Measurements from ENCODE around the gene SDCCAG8. TPM values are rescaled to one million over a fixed set of nuclear protein-coding genes. Genes with fewer than 3 reads are reported as not detected.

Gene SDCCAG8
- total RNA-seq, 1 donor from 2014 or later, result 97.1 TPM

- DNase-seq (ENCODE audit: low spot score in 2 of 2), result no peak
- TF ChIP-seq, protein P1, sequence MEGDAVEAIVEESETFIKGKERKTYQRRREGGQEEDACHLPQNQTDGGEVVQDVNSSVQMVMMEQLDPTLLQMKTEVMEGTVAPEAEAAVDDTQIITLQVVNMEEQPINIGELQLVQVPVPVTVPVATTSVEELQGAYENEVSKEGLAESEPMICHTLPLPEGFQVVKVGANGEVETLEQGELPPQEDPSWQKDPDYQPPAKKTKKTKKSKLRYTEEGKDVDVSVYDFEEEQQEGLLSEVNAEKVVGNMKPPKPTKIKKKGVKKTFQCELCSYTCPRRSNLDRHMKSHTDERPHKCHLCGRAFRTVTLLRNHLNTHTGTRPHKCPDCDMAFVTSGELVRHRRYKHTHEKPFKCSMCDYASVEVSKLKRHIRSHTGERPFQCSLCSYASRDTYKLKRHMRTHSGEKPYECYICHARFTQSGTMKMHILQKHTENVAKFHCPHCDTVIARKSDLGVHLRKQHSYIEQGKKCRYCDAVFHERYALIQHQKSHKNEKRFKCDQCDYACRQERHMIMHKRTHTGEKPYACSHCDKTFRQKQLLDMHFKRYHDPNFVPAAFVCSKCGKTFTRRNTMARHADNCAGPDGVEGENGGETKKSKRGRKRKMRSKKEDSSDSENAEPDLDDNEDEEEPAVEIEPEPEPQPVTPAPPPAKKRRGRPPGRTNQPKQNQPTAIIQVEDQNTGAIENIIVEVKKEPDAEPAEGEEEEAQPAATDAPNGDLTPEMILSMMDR (IDR thresholded peaks at IDR 0.05), result no peak
- no peak overlapping the region for H3K4me3 ChIP-seq
- no peaks in the 10 kb centered on the region for H3K4me1 ChIP-seq
- H3K36me3 ChIP-seq, result peaks cover 6 to 15% of the 10 kb centered on the region in 2 donors
- no peak overlapping the region for H3K27ac ChIP-seq
- no peaks in the 10 kb centered on the region for H3K27me3 ChIP-seq
- no peaks in the 10 kb centered on the region for H3K9me3 ChIP-seq
- intact Hi-C loops (cut with DNase I), result no loop called here
Measured at GRCh38 chr1:243542739-243543415, 287.0 kb downstream of the SDCCAG8 start.

DNA sequence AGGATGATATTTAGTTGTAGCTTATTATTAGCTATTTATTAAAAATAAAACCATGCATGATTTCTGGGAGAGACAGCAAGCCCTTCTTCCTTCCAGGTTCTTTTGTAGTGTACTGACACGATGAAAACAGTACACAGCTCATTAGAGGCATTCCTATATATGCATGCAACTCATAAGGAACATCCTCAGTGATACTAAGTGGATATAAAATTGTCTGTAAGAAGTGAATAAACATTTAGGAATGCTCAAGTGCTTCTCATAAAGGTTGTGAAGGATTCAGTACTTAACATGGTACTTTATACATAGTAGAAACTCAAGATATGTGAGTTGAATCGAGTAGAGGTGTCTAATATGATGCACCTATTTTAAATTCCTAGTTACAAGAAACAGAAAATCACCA, 287.7 kb downstream of the SDCCAG8 start:
- H3K36me3 ChIP-seq, result peaks cover 6 to 15% of the 10 kb centered on the region in 2 donors
- no peak overlapping the region for H3K27ac ChIP-seq
- intact Hi-C loops (cut with DNase I), result no loop called here
- no peaks in the 10 kb centered on the region for H3K4me1 ChIP-seq
- TF ChIP-seq, protein P1 (IDR thresholded peaks at IDR 0.05), result no peak
- no peaks in the 10 kb centered on the region for H3K9me3 ChIP-seq
- DNase-seq (ENCODE audit: low spot score in 2 of 2), result no peak
- H3K4me3 ChIP-seq, result no peak overlapping the region
- no peaks in the 10 kb centered on the region for H3K27me3 ChIP-seq

DNA sequence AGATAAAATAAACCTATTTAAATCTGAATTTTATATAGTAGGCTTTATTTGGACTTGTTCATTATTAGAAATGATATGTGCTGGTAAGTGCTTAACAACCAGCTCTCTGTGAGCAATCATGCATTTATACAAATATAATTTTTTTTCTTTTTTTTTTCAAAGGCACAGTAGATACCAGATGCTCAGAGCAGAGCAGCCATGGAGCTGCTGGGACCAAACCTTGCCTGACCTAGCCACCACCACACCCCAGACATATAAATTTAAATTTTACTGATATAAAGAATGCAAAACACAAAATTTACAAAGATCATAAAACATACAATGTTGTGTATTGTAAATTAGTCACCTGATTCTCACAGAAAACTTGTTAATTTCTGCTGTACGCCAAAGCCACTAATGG, 290.6 kb downstream of the SDCCAG8 start:
- no peak overlapping the region for H3K4me3 ChIP-seq
- H3K27ac ChIP-seq, result no peak overlapping the region
- intact Hi-C loops (cut with DNase I), result no loop called here
- peaks cover 8 to 15% of the 10 kb centered on the region in 2 donors for H3K36me3 ChIP-seq
- no peaks in the 10 kb centered on the region for H3K4me1 ChIP-seq
- TF ChIP-seq, protein P1 (IDR thresholded peaks at IDR 0.05), result no peak
- DNase-seq (ENCODE audit: low spot score in 2 of 2), result no peak
- H3K9me3 ChIP-seq, result no peaks in the 10 kb centered on the region
- H3K27me3 ChIP-seq, result no peaks in the 10 kb centered on the region

DNA sequence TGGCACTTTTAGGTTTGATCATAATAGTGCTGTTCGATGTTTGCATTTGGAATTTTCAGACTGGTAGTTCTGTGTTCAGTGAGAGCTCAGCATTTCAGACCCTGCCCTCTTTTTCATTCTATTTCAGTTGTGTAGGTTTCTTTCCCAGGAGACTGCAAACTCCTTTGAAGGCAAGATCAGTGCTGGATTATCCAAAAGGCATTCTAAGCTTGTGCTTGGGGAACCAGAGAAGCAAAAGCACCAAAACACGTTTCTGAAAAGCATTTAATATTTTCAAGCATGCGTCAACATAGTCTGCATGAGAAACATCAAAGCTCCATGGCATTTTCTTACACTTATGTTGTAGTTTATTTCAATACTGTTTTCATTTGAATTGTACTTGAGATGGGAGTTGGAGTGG, 292.1 kb downstream of the SDCCAG8 start:
- peaks cover 8 to 15% of the 10 kb centered on the region in 2 donors for H3K36me3 ChIP-seq
- H3K4me1 ChIP-seq, result no peaks in the 10 kb centered on the region
- intact Hi-C loops (cut with DNase I), result no loop called here
- no peaks in the 10 kb centered on the region for H3K27me3 ChIP-seq
- TF ChIP-seq, protein P1 (IDR thresholded peaks at IDR 0.05), result no peak
- no peak for DNase-seq (ENCODE audit: low spot score in 2 of 2)
- H3K9me3 ChIP-seq, result no peaks in the 10 kb centered on the region
- H3K27ac ChIP-seq, result no peak overlapping the region
- H3K4me3 ChIP-seq, result no peak overlapping the region

GRCh38 chr1:243548516-243548915, 292.7 kb downstream of the SDCCAG8 start:
- H3K4me3 ChIP-seq, result no peak overlapping the region
- no peak overlapping the region for H3K27ac ChIP-seq
- H3K9me3 ChIP-seq, result no peaks in the 10 kb centered on the region
- intact Hi-C loops (cut with DNase I), result no loop called here
- TF ChIP-seq, protein P1 (IDR thresholded peaks at IDR 0.05), result no peak
- peaks cover 6 to 12% of the 10 kb centered on the region in 2 donors for H3K36me3 ChIP-seq
- no peak for DNase-seq (ENCODE audit: low spot score in 2 of 2)
- H3K27me3 ChIP-seq, result no peaks in the 10 kb centered on the region
- no peaks in the 10 kb centered on the region for H3K4me1 ChIP-seq
